Stimulated activated CD4-positive, alpha-beta T cell treated with anti-CD3 and anti-CD28 coated beads, Interleukin-1b, Interleukin-23, amount 100 ng/mL, for 4 hours (primary cell): ENCODE measurements around the gene DNA2.

ENCODE experiments used
- DNase-seq, 2 donors: peaks; one replicate each; pipeline ENCODE4 v3.0.0-alpha.2; 2020; ENCODE audit warnings: low read depth in 2 of 2

Gene DNA2

DNA sequence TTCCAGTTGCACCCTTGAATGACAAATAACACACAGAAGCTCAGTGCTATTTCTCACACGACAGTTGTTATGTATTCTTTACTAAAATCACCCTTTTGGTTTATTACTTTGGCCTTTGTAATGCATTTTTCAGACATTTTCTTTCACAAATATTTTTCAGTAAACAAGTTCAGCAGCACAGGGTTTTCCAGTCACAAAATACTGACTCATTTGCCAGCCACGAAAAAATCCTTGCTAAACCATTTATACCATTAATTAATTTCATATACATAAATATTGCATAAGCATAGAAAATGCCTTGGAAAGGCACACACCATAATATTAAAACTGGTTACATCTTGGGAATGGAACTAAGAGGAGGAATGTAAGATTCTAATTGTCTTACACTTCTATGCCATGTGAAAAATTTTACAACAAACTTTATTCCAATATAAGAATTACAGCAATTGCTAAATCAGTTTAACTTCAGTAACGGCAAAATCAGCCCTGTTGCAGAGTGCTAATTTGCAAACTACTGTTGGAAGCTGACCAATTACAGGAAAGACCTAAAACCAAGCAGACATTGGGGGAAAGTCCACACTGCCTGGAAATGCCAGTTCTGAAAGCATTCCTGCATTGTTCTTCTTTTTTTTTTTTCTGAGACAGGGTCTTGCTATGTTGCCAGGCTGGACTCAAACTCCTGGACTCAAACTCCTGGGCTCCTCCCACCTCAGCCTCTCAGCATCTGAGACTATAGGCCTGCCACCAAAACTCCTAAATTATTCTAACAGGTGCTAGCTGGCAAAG is 107.5 kb downstream of the DNA2 start:
- DNase-seq, result no peak
